Nephron (organoid): ENCODE results near the gene TGFB2.

Experiments used
- H3K27ac Mint-ChIP-seq, 3 experiments: 2 replicates each; pipeline ENCODE4 v1.8.0; 2020; ENCODE audit warnings: mixed read lengths in 3 of 3, mild to moderate bottlenecking in 2 of 3, moderate library complexity in 1 of 3
- H3K27me3 Mint-ChIP-seq: 2 replicates; pipeline ENCODE4 v1.8.0; 2021; ENCODE audit warnings: low read depth, mild to moderate bottlenecking, moderate library complexity, mixed read lengths
- H3K36me3 Mint-ChIP-seq: 2 replicates; pipeline ENCODE4 v1.8.0; 2020; ENCODE audit warnings: low read depth, mixed read lengths
- H3K4me1 Mint-ChIP-seq: 2 replicates; pipeline ENCODE4 v1.8.0; 2020; ENCODE audit warnings: mixed read lengths
- H3K4me3 Mint-ChIP-seq, 3 experiments: 2 replicates each; pipeline ENCODE4 v1.8.0; 2020; ENCODE audit warnings: mild to moderate bottlenecking in 3 of 3, mixed read lengths in 3 of 3, moderate library complexity in 2 of 3
- H3K9me3 Mint-ChIP-seq: 2 replicates; pipeline ENCODE4 v1.8.0; 2020; ENCODE audit warnings: mixed read lengths
- CTCF ChIP-seq, 3 experiments: fragments of 200-600 bp; sonication (generic); IDR thresholded peaks; one replicate each; pipeline ENCODE4 v1.5.0; 2021; ENCODE audit warnings: antibody characterized with exemption in 3 of 3; ENCODE audit not compliant: unreplicated experiment in 3 of 3

Gene TGFB2

GRCh38 chr1:218444173-218444572 lies 99.0 kb downstream of the TGFB2 start:
- Mint-ChIP-seq H3K27me3 (no peaks in the 10 kb centered on the region), H3K4me3 (no peak overlapping the region), H3K4me1 (peaks cover 45% of the 10 kb centered on the region), H3K9me3 (peaks cover 5% of the 10 kb centered on the region), H3K36me3 (peaks cover 38% of the 10 kb centered on the region), H3K27ac (no peak overlapping the region)
- no peak for TF ChIP-seq CTCF (IDR thresholded peaks at IDR 0.05; ENCODE audit: unreplicated experiment in 3 of 3)

GRCh38 chr1:218444588-218444987 lies 99.5 kb downstream of the TGFB2 start:
- Mint-ChIP-seq H3K9me3 (peaks cover 5% of the 10 kb centered on the region), H3K27me3 (no peaks in the 10 kb centered on the region), H3K4me3 (no peak overlapping the region), H3K4me1 (peaks cover 41% of the 10 kb centered on the region), H3K36me3 (peaks cover 34% of the 10 kb centered on the region), H3K27ac (no peak overlapping the region)
- no peak for TF ChIP-seq CTCF (IDR thresholded peaks at IDR 0.05; ENCODE audit: unreplicated experiment in 3 of 3)

- H3K36me3 Mint-ChIP-seq, result peaks cover 14% of the 10 kb centered on the region
- peaks cover 20% of the 10 kb centered on the region for H3K4me1 Mint-ChIP-seq
- TF ChIP-seq CTCF (IDR thresholded peaks at IDR 0.05; ENCODE audit: unreplicated experiment in 3 of 3), result no peak
- H3K27me3 Mint-ChIP-seq, result no peaks in the 10 kb centered on the region
- no peak overlapping the region for H3K4me3 Mint-ChIP-seq
- H3K9me3 Mint-ChIP-seq, result peaks cover 5% of the 10 kb centered on the region
- no peak overlapping the region for H3K27ac Mint-ChIP-seq
Measured at GRCh38 chr1:218447010-218447689, 102.0 kb downstream of the TGFB2 start.

GRCh38 chr1:218451415-218451814 lies 106.3 kb downstream of the TGFB2 start:
- no peak overlapping the region for H3K27ac Mint-ChIP-seq
- peaks cover 6% of the 10 kb centered on the region for H3K4me1 Mint-ChIP-seq
- no peak overlapping the region for H3K4me3 Mint-ChIP-seq
- no peaks in the 10 kb centered on the region for H3K27me3 Mint-ChIP-seq
- H3K36me3 Mint-ChIP-seq, result peaks cover 3% of the 10 kb centered on the region
- H3K9me3 Mint-ChIP-seq, result peaks cover 5% of the 10 kb centered on the region
- no peak for TF ChIP-seq CTCF (IDR thresholded peaks at IDR 0.05; ENCODE audit: unreplicated experiment in 3 of 3)

GRCh38 chr1:218454700-218455282 lies 109.7 kb downstream of the TGFB2 start:
- peaks cover 22% of the 10 kb centered on the region for H3K4me1 Mint-ChIP-seq
- TF ChIP-seq CTCF (IDR thresholded peaks at IDR 0.05; ENCODE audit: unreplicated experiment in 3 of 3), result no peak
- peaks cover 4% of the 10 kb centered on the region for H3K9me3 Mint-ChIP-seq
- no peaks in the 10 kb centered on the region for H3K27me3 Mint-ChIP-seq
- no peak overlapping the region for H3K27ac Mint-ChIP-seq
- no peaks in the 10 kb centered on the region for H3K36me3 Mint-ChIP-seq
- no peak overlapping the region for H3K4me3 Mint-ChIP-seq

- H3K27ac Mint-ChIP-seq, result no peak overlapping the region
- H3K27me3 Mint-ChIP-seq, result no peaks in the 10 kb centered on the region
- H3K9me3 Mint-ChIP-seq, result peaks cover 4% of the 10 kb centered on the region
- H3K36me3 Mint-ChIP-seq, result no peaks in the 10 kb centered on the region
- H3K4me3 Mint-ChIP-seq, result no peak overlapping the region
- no peak for TF ChIP-seq CTCF (IDR thresholded peaks at IDR 0.05; ENCODE audit: unreplicated experiment in 3 of 3)
- peaks cover 39% of the 10 kb centered on the region for H3K4me1 Mint-ChIP-seq
Measured at GRCh38 chr1:218456444-218456843, 111.3 kb downstream of the TGFB2 start.
